Cardiac fibroblast (primary cell): ENCODE measurements around the gene SLC16A12.

ENCODE experiments used
- DNase-seq, 2 donors: peaks; one replicate each; pipeline versions ENCODE4 v3.0.0 to v3.0.0-alpha.2; 2010; ENCODE audit warnings: low read depth in 2 of 2
- H3K4me3 ChIP-seq, 2 donors: replicated peaks in 1 of 2; 1 replicate in 1 of 2; 2 replicates in 1 of 2; pipeline ENCODE4 v1.5.1; 2011; ENCODE audit warnings: low read depth in 2 of 2, low read length in 2 of 2, mild to moderate bottlenecking in 2 of 2, moderate library complexity in 1 of 2
- TF ChIP-seq, protein P1 (sequence below): IDR thresholded peaks from one replicate; pipeline ENCODE4 v1.5.1; 2011; ENCODE audit warnings: low read depth, mild to moderate bottlenecking, low read length, inconsistent platforms

The SLC16A12 gene

DNA sequence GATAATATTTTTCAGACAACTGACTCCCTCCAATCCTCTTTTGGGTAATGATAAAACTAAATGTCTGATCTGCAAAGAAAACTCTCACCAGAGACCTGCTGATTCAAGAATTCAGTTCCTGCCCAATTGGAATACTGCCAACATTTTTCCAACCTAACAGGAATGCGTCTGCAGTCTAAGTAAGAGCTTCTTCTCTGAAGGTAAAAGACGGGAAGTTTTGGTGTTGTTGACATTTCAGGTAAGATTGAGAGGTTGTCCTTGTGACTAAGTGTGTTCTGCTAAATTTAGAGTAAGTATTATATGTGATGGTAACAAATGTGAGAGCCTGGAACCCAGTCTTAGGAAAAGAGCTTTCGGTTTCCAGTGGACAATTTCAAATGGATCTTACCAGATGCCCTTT, 103.4 kb downstream of the SLC16A12 start:
- TF ChIP-seq, protein P1, sequence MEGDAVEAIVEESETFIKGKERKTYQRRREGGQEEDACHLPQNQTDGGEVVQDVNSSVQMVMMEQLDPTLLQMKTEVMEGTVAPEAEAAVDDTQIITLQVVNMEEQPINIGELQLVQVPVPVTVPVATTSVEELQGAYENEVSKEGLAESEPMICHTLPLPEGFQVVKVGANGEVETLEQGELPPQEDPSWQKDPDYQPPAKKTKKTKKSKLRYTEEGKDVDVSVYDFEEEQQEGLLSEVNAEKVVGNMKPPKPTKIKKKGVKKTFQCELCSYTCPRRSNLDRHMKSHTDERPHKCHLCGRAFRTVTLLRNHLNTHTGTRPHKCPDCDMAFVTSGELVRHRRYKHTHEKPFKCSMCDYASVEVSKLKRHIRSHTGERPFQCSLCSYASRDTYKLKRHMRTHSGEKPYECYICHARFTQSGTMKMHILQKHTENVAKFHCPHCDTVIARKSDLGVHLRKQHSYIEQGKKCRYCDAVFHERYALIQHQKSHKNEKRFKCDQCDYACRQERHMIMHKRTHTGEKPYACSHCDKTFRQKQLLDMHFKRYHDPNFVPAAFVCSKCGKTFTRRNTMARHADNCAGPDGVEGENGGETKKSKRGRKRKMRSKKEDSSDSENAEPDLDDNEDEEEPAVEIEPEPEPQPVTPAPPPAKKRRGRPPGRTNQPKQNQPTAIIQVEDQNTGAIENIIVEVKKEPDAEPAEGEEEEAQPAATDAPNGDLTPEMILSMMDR = no peak
- no peak overlapping the region for H3K4me3 ChIP-seq
- DNase-seq = peak; percentile 72 to 86

DNA sequence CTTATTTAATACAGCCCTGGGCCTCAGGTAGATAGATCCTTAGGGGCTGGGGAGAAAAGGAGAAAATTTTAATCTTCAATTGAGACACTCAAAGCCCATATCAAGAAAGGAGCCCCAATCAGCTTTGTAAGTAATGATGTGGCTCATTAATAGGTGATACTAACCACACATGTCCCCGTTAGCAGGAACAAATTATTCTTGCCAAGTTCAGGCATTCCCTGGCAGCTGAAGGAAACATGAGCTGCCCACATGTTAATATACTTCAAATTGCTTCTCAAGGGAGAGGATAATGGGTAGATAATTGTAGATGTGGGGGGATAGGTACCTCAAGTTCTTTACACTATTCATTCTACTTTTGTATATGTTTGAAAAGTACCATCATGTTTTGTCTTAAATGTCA, 106.5 kb downstream of the SLC16A12 start:
- peak in 1 of 2 donors; percentile 23 for DNase-seq
- TF ChIP-seq, protein P1 = no peak
- H3K4me3 ChIP-seq = no peak overlapping the region

DNA sequence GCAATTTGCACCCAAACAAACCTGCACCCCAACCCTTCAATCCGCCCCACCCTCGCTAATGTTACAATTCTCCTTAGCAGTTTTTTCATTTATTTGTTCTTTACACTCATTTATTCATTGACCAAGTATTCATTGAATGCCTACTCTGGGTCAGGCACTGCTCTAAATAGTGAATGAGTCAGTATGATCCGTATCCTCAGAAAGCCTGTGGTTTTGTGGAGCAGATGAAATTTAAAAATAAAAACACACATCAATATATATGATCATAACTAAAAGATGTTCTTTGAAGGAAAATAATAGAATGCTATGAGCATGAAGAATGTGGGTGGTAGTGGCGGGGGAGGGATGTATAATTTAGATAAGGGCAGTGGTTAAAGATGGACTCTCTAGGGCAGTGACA, 107.8 kb downstream of the SLC16A12 start:
- no peak overlapping the region for H3K4me3 ChIP-seq
- TF ChIP-seq, protein P1 = no peak
- DNase-seq = peak; percentile 48 to 90

DNA sequence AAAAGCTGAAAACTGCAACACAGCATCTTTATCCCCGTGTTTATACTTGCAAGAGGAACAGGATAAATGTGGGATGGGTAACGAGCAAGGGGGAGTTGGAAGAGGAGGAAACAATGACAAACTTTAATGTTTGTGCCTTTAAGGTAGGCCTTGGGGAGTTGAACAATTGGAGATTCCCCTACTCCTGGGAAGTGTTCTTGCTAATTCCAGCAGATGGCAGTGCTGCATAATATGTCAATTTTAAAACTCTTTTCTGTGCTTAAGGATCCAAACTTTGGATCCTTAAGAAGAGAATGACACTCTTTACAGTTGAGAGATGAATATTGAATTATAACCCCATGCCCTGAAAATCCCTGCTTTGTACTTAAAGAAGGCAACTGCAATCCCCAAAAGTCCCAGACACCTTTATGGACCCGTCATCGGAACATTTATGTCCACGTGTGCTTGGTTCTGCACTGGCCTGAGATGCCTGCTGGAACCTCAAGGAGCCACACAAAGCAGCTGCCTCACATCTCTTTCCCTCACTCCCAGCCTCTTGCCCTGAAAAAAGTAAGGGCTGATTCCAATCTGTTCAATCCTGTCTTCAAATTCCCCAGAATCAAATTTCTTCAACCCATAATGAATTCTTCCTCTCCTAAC, 109.0 kb downstream of the SLC16A12 start:
- DNase-seq = peak; percentile 81 to 87

DNA sequence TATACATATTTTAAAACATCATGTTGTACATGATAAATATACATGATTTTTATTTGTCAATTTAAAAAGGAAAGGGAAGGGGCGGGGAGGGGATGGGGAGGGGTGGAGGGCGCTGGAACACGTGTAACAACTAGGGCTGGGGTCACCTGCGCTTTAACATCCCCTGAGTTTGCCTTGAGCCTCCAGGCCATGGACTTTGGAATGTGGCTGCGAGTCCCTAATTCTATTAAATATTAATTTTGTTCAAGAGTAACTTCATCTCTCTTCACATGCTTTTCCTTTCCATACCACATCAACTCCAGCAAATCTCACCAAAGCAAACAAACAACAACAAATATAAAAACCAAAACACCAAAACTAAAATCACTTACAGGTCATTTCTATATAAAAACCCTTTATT, 110.4 kb downstream of the SLC16A12 start:
- TF ChIP-seq, protein P1 = no peak
- H3K4me3 ChIP-seq = no peak overlapping the region
- no peak for DNase-seq

More for the DNA sequence above, 109.0 kb downstream of the SLC16A12 start:
- TF ChIP-seq, protein P1 = peak; percentile 82
- no peak overlapping the region for H3K4me3 ChIP-seq

DNA sequence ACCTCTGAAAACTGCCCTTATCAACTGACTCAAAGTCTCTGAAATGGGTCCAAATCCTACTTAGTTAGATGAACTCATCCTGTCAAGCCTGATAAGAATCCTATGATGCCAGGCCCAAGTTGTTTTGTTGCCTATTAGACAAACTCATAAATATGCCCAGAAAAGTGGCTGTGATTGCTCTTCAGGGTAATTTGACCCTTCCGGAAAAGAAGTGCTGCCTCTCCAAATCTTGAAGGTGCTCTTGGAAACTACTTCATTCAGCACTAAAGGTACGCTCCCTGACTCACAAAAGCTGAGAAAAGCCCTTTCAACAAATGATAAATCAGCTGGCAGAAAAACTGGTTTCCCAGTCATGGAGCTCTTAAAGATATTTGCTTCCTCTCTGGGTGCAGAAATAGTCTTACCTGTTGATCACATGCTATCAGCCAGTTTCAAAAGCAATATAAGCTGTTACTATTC, 114.3 kb downstream of the SLC16A12 start:
- TF ChIP-seq, protein P1 = no peak
- H3K4me3 ChIP-seq = no peak overlapping the region
- no peak for DNase-seq

DNA sequence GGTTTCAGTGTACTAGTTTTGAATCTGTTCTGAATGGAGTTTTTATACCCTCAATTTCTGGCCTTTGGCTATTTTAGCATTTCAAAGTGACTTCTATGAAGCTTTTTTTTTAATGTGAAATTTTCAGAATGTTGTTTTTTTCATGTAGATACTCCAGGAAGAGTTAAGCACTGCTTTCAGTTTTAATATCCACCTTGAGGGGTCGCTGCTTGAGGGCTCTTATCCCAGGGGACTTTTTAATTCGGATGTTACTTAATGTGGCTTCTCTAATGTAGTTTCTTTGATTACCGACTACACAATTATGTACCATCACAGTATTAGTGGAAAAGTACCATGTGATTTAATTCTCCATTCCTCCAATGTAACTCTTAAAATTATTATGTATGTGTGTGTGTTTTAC, 115.8 kb downstream of the SLC16A12 start:
- no peak overlapping the region for H3K4me3 ChIP-seq
- TF ChIP-seq, protein P1 = peak; percentile 71
- peak; percentile 53 to 69 for DNase-seq
